NCI-H2107 (cell line): ENCODE results near the gene PDGFD.

Experiments used
- DNase-seq: peaks from one replicate; lab custom pipeline; 2025; lab: John Stamatoyannopoulos, UW

Gene PDGFD

DNA sequence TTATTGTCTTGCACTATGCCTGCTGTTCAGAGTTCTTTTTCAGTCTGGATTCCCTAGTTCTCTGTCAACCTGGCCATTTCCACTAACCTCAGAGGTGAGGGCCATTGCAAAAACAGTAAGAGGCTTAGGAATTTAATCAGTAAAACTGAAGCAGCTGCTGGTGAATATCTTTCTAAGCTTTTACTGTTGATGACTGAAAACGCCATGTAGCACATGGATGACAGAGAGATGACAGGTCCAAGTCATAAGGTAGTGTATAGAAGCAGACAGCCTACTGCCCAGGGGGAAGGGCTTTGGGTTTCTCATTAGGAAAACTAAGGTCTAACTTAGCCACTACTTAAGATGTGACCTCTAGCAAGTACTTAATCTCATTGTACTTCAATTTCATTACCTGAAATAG, 280.1 kb downstream of the PDGFD start:
- DNase-seq: no peak

DNA sequence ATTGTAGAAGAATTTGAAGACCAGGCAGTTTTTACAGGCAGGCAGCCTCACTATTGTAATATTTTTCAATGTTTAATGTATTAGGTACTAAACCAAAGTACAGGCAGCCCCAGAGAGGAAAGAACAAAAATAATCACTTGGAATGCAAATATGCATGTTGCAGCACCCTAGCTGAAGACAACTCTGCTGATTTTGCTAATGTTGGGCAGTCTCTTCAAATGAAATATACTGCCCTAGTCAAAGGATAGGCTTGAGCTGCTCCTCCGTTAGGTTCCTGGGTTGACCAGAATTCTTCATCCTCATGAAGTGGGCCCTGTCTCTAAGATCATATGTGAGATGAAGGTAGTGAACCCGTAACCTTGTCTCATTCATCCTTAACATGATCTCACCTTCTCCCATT, 280.7 kb downstream of the PDGFD start:
- DNase-seq: no peak

DNA sequence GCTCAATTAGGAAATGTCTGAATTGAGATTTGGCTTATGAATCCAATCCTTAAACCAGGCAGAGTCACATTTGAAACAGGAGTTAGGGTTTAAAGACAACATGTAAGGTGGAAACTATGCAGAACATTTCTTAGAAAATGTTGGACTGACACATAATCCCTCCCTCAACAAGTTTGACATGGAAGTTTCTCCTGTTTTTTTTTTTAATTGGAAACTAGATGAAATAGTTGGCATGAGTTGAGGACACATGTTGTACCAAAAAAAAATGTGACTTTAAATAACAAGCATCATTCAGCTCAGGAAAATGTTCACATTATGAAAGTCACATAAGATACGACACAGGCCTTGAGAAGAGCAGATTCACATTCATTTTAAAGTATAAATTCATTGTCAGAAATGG, 282.4 kb downstream of the PDGFD start:
- DNase-seq: no peak

DNA sequence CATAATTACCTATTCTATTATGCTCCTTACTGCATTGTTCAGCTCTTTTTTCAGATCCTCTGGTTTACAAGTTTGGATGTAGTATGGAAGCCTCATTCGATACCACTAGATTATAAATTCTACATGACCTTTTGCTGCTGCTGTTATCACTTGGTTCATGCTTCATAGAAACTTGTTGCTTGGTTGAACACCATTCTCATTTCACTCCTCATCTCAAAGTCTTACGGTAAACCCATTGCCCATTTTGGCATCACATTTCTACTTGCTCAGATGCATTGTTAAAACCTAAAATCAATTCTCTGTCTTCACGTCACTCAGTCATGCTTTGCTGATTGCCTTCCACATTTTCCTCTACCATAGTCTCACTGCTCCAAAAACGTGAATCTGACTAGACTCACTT, 283.0 kb downstream of the PDGFD start:
- DNase-seq: no peak

DNA sequence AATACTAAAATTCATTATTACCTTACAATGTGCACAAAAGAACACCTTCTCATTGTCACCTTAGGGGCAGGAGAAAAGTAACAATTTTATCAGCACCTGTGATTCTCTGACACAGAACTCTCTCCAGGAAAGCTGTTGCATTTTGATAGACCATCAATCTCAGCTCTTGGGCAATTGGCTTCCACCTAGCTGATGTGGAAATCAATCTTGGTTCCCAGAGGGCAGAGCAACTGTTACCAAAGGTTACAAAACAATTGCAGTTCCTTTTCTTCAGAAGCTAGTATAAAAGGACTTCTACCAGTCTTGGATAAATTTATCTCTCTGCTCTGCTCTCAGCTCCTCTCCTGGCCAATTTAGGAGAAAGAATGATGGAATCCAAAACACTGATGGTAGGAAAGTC, 285.3 kb downstream of the PDGFD start:
- DNase-seq: no peak

DNA sequence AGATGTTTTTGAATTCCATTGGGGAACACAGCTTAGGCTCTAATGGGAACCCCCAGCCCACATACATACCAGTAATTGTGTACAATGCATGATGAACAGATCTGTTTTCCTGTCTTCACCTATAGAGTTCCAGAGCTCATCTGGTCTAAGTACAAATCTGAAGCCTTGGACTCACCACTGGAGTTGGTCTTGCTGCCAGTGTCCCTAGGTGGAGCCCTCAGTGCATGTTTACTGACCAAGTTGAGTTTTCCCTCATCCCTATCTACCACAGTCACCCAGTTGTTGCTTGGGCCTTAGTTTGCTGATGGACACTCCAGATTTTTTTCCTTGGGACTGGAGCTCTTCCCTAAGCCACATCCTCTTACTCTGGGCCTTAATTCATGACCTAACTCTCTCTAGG, 286.7 kb downstream of the PDGFD start:
- DNase-seq: no peak

DNA sequence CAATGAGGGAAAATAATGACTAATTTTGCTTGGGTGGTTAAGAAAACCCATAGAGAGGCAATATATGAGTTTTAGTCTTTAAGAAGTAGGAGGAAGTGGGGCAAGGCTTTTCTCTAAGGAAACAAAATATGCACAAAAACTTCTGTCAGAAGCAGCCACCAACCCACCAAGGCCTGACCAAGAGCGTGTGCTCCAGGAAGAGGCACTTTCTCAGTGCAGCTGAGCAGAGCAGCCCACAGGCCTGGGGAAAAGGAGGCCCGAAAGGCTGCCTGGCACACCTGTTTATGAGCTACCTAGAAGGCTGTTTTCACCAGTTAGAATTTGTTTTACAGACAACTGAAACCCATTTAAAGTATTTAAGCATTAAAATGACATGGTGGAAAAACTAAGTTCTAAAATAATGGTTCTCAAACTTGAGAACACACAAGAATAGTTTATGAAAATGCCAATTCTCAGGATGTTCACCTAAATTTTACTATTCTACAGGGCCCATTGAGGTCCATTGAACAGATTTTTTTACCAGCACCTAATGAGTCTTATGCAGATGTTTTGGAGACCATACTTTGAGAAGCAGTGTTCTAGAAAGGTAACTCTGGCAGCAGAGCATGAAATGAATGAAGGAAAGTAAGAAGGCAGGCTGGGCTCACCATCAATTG, 288.0 kb downstream of the PDGFD start:
- no peak for DNase-seq

DNA sequence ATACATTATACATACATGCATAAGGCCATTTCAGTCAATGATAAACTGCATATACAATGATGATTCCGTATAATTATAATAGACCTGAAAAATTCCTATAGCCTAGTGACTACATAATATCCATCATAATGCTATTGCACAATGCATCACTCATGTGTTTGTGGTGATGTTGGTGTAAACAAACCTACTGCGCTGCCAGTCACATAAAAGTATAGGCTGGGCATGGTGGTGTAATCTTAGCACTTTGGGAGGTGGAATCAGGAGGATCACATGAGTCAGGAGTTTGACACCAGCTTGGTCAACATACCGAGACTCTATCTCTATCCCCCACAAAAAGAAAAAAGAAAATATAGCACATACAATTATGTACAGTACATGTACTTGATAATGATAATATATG, 291.2 kb downstream of the PDGFD start:
- DNase-seq: no peak

DNA sequence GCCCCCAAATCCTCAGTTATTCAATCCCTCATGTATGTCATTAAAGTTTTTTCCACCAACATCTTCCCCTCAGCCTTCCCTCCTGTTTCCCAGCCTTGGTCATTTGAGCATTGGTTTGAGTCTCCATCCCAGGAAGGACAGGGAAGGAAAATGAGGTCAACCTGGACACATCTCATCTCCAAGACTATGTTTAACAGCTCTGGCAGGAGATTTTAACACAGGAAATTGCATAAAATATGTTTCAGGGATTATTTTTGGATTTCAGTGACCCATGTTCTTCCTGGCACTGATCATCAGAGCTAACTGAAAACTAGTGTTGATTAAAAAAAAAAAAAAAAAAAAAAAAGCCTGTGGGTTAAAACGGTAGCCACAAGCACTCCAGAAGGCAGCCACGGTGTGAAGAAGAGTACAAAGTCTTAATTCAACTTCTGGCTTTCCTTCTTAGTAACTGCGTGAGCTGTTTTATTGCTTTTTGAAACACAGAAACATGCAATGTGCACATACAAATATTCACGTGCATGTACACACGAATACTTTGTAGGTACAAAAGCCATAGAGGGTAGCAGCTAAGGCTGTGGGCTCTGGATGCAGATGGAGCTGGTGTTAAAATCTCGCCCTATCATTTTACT, 291.9 kb downstream of the PDGFD start:
- no peak for DNase-seq

DNA sequence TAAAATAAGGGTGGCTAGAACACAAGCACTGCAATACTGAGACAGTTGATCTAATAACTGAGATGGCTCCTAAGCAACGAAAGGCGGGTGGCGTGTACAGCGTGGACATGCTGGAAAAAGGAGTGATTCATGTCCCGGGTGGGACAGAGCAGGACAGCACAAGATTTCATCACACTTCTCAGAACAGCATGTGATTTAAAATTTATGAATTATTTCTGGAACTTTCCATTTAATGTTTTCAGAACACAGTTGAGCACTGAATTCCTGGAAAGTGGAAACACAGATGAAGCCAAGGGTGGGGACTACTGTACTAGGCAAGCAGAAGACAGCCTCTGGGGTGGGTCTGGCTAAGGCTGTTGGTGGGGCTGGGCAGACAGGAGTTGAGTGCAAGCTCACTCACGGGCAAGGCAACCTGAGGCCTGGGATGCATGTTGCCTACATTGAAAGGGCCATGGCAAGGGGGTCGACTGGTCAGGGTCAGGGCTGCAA, 293.1 kb downstream of the PDGFD start:
- no peak for DNase-seq

DNA sequence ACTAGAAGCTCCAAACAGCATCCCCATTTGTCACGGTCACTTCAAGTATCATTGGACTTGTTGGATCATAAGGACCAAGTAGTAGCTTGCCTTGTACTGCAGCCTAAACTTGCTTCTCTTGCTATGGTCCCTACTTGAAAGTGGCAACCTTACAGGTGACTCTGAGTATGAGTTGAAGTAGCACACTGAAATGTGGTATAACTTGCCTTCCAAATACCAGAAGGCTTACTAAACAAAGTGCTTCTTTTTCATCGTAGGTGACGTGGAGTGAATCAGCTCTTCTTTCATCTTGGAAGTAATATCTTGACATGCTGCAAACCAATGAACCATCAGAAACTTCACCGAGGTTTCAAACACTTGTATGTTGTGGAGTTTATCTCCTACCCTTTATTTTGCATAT, 296.5 kb downstream of the PDGFD start:
- DNase-seq: no peak

DNA sequence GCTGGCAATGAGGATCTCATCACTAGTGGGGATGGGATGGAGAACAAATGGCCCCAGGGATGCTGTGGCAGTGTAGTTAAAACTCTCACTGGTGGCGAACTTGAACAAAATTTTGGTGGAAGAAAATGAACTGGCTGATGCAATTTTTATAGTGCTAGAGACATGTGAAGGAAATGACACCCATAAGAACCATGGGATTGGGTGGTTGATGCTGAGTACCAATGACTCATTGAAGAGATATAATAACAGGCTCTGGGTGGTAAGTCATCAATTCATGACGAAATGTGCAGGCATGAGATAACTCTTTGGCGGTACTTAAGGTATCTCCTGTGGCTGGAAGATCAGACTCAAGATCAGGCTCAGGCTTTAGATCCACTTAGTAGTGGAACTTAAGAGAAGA, 300.4 kb downstream of the PDGFD start:
- no peak for DNase-seq

DNA sequence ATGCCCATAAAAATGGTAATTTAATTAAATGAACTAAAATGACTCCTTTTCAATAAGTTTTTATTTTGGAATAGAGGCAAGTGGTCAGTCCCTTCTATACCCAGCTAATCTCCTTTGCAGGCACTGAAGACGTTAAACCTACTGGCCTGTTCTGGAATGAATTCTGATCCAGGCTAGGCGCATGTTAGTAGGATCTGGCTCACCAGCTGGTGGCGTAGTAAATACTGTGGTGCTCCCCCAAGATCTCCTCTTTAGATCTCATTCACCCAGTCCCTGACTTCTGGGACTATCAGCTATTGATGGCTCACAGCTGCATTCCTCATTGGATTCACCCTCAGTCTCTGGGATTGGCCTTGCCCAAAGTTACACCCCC, 301.2 kb downstream of the PDGFD start:
- DNase-seq: no peak

DNA sequence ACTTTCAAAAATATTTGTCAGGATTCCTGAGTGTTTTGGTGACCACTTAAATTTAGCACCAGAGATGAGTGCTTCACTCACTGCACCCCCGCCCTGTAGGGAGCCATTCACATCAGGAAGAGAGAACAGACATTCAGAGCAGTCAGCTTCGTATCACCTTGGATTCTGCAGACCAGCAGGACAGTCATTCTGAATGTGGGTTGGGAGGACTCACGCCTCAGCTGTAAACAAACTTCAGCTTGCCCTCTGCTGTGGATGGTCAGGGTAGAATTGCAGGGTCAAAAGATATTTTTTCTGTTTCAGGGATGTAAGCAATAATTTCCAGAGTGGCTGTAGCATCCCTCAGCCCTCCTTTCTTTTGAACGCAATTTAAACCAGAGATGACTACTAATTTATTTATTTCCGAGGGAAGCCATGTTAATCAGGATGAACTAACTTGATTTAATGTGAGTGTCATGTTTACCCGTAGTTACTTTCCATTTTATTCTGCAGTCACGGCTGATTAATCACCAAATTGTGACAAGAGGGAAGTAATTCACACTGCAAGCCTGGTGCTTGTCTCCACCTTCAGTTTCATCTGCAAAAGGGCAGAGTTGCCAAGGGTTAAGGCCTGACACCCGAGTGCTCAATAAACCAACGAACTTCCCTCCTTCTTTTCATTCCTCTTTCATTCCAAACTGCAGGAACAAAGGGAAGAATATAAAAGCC, 301.7 kb downstream of the PDGFD start:
- no peak for DNase-seq
